ENCODE measurements around the gene OSTN. TPM values are rescaled to one million over a fixed set of nuclear protein-coding genes. Genes with fewer than 3 reads are reported as not detected.

Gene OSTN
- total RNA-seq, 1 experiment from 2014 or later, result not detected

GRCh38 chr3:191268737-191269136 is 69.7 kb downstream of the OSTN start:
- Histone ChIP-seq H3K4me1 (ENCODE audit: control insufficient read depth in 1 of 2, insufficient read depth in 2 of 2, low read length in 2 of 2) (no peaks in the 10 kb centered on the region), H3K9me3 (ENCODE audit: control insufficient read depth in 1 of 2, insufficient read depth in 1 of 2, low read depth in 1 of 2, low read length in 2 of 2) (no peaks in the 10 kb centered on the region), H3K4me2 (ENCODE audit: low read length) (no peak overlapping the region), H3K9me2 (ENCODE audit: insufficient read depth) (no peaks in the 10 kb centered on the region), H3K27ac (ENCODE audit: low read depth, low read length) (no peak overlapping the region), H3K27me3 (ENCODE audit: insufficient read depth, low read length) (no peaks in the 10 kb centered on the region), H3K4me3 (replicated peaks in 1 of 2; ENCODE audit: low read depth in 1 of 2, low read length in 2 of 2) (no peak overlapping the region), H3K9ac (ENCODE audit: low read length) (no peak overlapping the region), H2AFZ (ENCODE audit: low read depth, low read length, poor library complexity, severe bottlenecking) (no peak overlapping the region), H4K20me1 (ENCODE audit: insufficient read depth) (no peaks in the 10 kb centered on the region), H3K79me2 (ENCODE audit: insufficient read depth, low read length) (no peaks in the 10 kb centered on the region), H3K36me3 (ENCODE audit: control insufficient read depth in 1 of 2, insufficient read depth in 2 of 2, low read length in 2 of 2) (no peaks in the 10 kb centered on the region)
- ChIA-PET POLR2A (no interaction called here), RAD21 (ENCODE audit: low non-redundant PET in 1 of 2, low total read pairs in 2 of 2, uncharacterized antibody in 2 of 2, unreplicated experiment in 2 of 2) (no interaction called here), CTCF (no interaction called here)
- DNase-seq (ENCODE audit: low read depth, low spot score), result no peak
- BruUV-seq (replicated peaks), result no TSS peak
- ATAC-seq, result no peak
- TF ChIP-seq SIN3A (IDR thresholded peaks at IDR 0.05; ENCODE audit: low read depth) (no peak), YY1 (IDR thresholded peaks at IDR 0.05; ENCODE audit: extremely low read depth, insufficient replicate concordance, low read depth, low read length) (no peak), CEBPB (IDR thresholded peaks at IDR 0.05; ENCODE audit: low read depth) (no peak), POLR2AphosphoS5 (IDR thresholded peaks at IDR 0.05; ENCODE audit: low read depth, low read length) (no peak), EGR1 (IDR thresholded peaks at IDR 0.05; ENCODE audit: low read depth) (no peak), TCF7L2 (IDR thresholded peaks at IDR 0.05; ENCODE audit: borderline replicate concordance, extremely low read depth, insufficient read depth, insufficient read length) (no peak), ZNF274 (IDR thresholded peaks at IDR 0.05; ENCODE audit: low read depth, low read length) (no peak), RAD21 (IDR thresholded peaks at IDR 0.05; ENCODE audit: low read depth) (no peak), POLR2A (IDR thresholded peaks at IDR 0.05; ENCODE audit: borderline replicate concordance, extremely low read depth, insufficient read depth, insufficient read length) (no peak)
- intact Hi-C loops (cut with micrococcal nuclease), result no loop called here

- POLR2A ChIA-PET, result no interaction called here
- CTCF ChIA-PET, result no interaction called here
- no peaks in the 10 kb centered on the region for H3K4me1 ChIP-seq (ENCODE audit: control insufficient read depth in 1 of 2, insufficient read depth in 2 of 2, low read length in 2 of 2)
- no peak overlapping the region for H3K9ac ChIP-seq (ENCODE audit: low read length)
- no peak overlapping the region for H2AFZ ChIP-seq (ENCODE audit: low read depth, low read length, poor library complexity, severe bottlenecking)
- H3K79me2 ChIP-seq (ENCODE audit: insufficient read depth, low read length), result no peaks in the 10 kb centered on the region
- ATAC-seq, result no peak
- H3K36me3 ChIP-seq (ENCODE audit: control insufficient read depth in 1 of 2, insufficient read depth in 2 of 2, low read length in 2 of 2), result no peaks in the 10 kb centered on the region
- DNase-seq (ENCODE audit: low read depth, low spot score), result no peak
- H3K27ac ChIP-seq (ENCODE audit: low read depth, low read length), result no peak overlapping the region
- no peaks in the 10 kb centered on the region for H3K27me3 ChIP-seq (ENCODE audit: insufficient read depth, low read length)
- no peak overlapping the region for H3K4me2 ChIP-seq (ENCODE audit: low read length)
- no TSS peak for BruUV-seq (replicated peaks)
- no peaks in the 10 kb centered on the region for H3K9me2 ChIP-seq (ENCODE audit: insufficient read depth)
- intact Hi-C loops (cut with micrococcal nuclease), result no loop called here
- no peaks in the 10 kb centered on the region for H3K9me3 ChIP-seq (ENCODE audit: control insufficient read depth in 1 of 2, insufficient read depth in 1 of 2, low read depth in 1 of 2, low read length in 2 of 2)
- H4K20me1 ChIP-seq (ENCODE audit: insufficient read depth), result no peaks in the 10 kb centered on the region
- RAD21 ChIA-PET (ENCODE audit: low non-redundant PET in 1 of 2, low total read pairs in 2 of 2, uncharacterized antibody in 2 of 2, unreplicated experiment in 2 of 2), result no interaction called here
- H3K4me3 ChIP-seq (replicated peaks in 1 of 2; ENCODE audit: low read depth in 1 of 2, low read length in 2 of 2), result no peak overlapping the region
- TF ChIP-seq RAD21 (IDR thresholded peaks at IDR 0.05; ENCODE audit: low read depth) (no peak), CBX3 (IDR thresholded peaks at IDR 0.05; ENCODE audit: low read depth) (no peak), ZNF274 (IDR thresholded peaks at IDR 0.05; ENCODE audit: low read depth, low read length) (no peak), FOSL1 (IDR thresholded peaks at IDR 0.05; ENCODE audit: low read depth) (no peak), POLR2AphosphoS5 (IDR thresholded peaks at IDR 0.05; ENCODE audit: low read depth, low read length) (no peak), YY1 (IDR thresholded peaks at IDR 0.05; ENCODE audit: extremely low read depth, insufficient replicate concordance, low read depth, low read length) (no peak), EZH2 (IDR thresholded peaks at IDR 0.05) (no peak), REST (IDR thresholded peaks at IDR 0.05; ENCODE audit: low read depth) (no peak), CTCF (IDR thresholded peaks at IDR 0.05 in 2 of 3, conservative IDR thresholded peaks at IDR 0.05 in 1 of 3; ENCODE audit: borderline replicate concordance in 1 of 3, insufficient read depth in 1 of 3, low read depth in 2 of 3, low read length in 2 of 3) (no peak)
These were observed 70.4 kb downstream of the OSTN start for GRCh38 chr3:191269289-191270085.

Measured in HCT116 (cell line).